Skeletal muscle tissue (tissue), 4 donors: ENCODE data around the gene CCDC6. TPM values are rescaled to one million over a fixed set of nuclear protein-coding genes. Genes with fewer than 3 reads are reported as not detected.
"Not testable (repeated sequence)": the region's sequence is repeated elsewhere in the genome, so short reads cannot be mapped to it uniquely, and the experiment has no call there.

ENCODE experiments used
- H3K27ac ChIP-seq: one replicate; pipeline ENCODE4 v1.7.0; 2013; ENCODE audit warnings: mild to moderate bottlenecking, low read depth, low read length, inconsistent platforms
- H3K27me3 ChIP-seq, 3 donors: one replicate each; pipeline ENCODE4 v1.7.0; 2013; ENCODE audit warnings: low read length in 3 of 3; ENCODE audit not compliant: control insufficient read depth in 3 of 3, insufficient read depth in 3 of 3
- H3K36me3 ChIP-seq, 3 donors: one replicate each; pipeline ENCODE4 v1.7.0; 2013; ENCODE audit warnings: low read length in 3 of 3; ENCODE audit not compliant: control insufficient read depth in 3 of 3, insufficient read depth in 3 of 3
- H3K4me1 ChIP-seq, 3 donors: one replicate each; pipeline ENCODE4 v1.7.0; 2013; ENCODE audit warnings: low read length in 3 of 3, mild to moderate bottlenecking in 3 of 3; ENCODE audit not compliant: control insufficient read depth in 3 of 3, insufficient read depth in 3 of 3
- H3K4me3 ChIP-seq, 3 donors: one replicate each; pipeline ENCODE4 v1.7.0; 2013; ENCODE audit warnings: low read length in 3 of 3
- H3K9ac ChIP-seq, 3 donors: one replicate each; pipeline ENCODE4 v1.7.0; 2013; ENCODE audit warnings: low read length in 3 of 3, mild to moderate bottlenecking in 3 of 3, moderate library complexity in 2 of 3, low read depth in 1 of 3
- H3K9me3 ChIP-seq, 3 donors: one replicate each; pipeline ENCODE4 v1.7.0; 2013; ENCODE audit warnings: low read length in 3 of 3; ENCODE audit not compliant: control insufficient read depth in 3 of 3
- total RNA-seq: library from RNA; depleted of rRNA; stranded (reverse); fragments of >200 nt; gene quantifications from one replicate; pipeline ENCODE4 v1.2.3, GENCODE V29; 2014
- donor health status: Osteomylitis.

Gene CCDC6
- total RNA-seq, 1 donor from 2014 or later, result 24.5 TPM

DNA sequence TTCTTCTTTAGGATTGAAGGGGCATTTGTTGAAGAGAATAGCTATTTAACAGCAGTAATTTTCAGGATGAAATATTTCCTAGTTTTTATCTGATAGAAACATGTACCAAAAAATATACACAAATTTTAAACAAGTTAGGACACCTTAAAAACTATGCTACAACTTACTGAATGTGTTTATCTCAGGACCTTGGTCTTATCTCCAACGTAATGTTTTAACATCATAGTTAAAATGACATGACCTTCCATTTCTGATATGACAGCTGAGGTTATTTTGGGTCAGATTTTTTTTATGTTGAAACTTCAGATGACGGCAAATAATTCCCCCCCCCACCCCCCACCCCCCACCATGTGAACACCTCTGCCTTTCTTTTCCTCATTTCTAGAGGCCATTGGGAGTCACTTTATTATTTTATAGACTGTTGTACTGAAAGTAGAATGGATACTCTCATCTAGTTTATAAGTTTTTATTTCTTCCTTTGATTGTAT lies 161.1 kb downstream of the CCDC6 start:
- H3K27ac ChIP-seq, result no peak overlapping the region
- peaks cover 0 to 3% (median 0%) of the 10 kb centered on the region in 3 donors for H3K36me3 ChIP-seq
- H3K4me1 ChIP-seq, result peaks cover 5 to 24% (median 20%) of the 10 kb centered on the region in 3 donors
- H3K9ac ChIP-seq, result no peak overlapping the region
- H3K27me3 ChIP-seq, result no peaks in the 10 kb centered on the region
- no peak overlapping the region for H3K4me3 ChIP-seq
- H3K9me3 ChIP-seq, result no peaks in the 10 kb centered on the region

DNA sequence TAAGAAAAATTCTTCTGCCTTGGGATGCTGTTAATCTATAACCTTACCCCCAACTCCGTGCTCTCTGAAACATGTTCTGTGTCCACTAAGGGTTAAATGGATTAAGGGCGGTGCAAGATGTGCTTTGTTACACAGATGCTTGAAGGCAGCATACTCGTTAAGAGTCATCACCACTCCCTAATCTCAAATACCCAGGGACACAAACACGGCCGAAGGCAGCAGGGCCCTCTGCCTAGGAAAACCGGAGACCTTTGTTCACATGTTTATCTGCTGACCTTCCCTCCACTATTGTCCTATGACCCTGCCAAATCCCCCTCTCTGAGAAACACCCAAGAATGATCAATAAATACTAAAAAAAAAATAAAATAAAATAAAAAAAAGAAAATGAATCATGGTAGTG lies 161.6 kb downstream of the CCDC6 start:
- not testable (repeated sequence) for H3K27me3 ChIP-seq, H3K27ac ChIP-seq, H3K4me3 ChIP-seq, H3K9ac ChIP-seq, H3K9me3 ChIP-seq, H3K36me3 ChIP-seq
- H3K4me1 ChIP-seq, result peaks cover 4 to 21% (median 20%) of the 10 kb centered on the region in 3 donors

DNA sequence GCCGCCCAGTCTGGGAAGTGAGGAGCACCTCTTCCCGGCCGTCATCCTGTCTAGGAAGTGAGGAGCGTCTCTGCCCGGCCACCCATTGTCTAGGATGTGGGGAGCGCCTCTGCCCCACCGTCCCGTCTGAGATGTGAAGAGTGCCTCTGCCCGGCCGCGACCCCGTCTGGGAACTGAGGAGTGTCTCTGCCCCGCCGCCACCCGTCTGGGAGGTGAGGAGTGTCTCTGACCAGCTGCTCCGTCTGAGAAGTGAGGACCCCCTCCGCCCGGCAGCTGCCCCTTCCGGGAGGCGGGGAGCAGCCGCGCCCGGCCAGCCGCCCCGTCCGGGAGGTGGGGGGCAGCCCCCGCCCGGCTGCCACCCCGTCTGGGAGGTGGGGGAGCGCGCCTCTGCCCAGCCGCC lies 162.2 kb downstream of the CCDC6 start:
- H3K9me3 ChIP-seq, H3K27ac ChIP-seq, H3K4me3 ChIP-seq, H3K9ac ChIP-seq, H3K27me3 ChIP-seq, H3K36me3 ChIP-seq: not testable (repeated sequence)
- peaks cover 4 to 15% (median 14%) of the 10 kb centered on the region in 3 donors for H3K4me1 ChIP-seq

DNA sequence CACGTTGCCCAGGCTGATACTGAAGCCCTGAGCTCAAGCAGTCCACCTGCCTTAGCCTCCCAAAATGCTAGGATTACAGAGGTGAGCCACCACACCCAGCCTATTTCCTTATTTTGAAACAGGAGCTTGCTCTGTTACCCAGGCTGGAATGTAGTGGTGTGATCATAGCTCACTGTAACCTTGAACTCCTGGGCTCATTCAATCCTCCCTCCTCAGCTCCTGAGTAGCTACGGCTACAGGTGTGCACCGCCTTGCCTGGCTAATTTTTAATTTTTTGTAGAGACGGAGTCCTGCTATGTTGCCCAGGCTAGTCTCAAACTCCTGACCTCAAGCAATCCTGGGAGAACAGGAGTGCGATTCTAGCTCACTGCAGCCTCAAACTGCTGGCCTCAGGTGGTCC lies 164.8 kb downstream of the CCDC6 start:
- Histone ChIP-seq H3K9ac (no peak overlapping the region), H3K27ac (no peak overlapping the region), H3K9me3 (no peaks in the 10 kb centered on the region), H3K27me3 (no peaks in the 10 kb centered on the region), H3K4me1 (peaks cover 0 to 3% (median 0%) of the 10 kb centered on the region in 3 donors), H3K36me3 (no peaks in the 10 kb centered on the region), H3K4me3 (no peak overlapping the region)

DNA sequence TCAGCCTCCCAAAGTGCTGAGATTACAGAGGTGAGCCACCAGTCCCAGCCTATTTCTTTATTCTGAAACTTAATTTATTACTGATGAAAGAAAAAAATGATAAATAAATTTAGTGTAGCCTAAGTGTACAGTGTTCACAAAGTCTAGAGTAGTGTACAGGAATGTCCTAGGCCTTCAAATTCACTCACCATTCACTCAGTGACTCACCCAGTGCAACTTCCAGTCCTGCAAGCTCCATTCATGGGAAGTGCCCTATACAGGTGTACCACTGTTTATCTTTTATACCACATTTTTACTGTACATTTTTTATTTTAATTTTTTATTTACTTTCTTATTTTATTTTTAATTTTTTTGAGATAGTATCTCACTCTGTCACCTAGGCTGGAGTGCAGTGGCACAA lies 165.3 kb downstream of the CCDC6 start:
- Histone ChIP-seq H3K4me1 (peaks cover 0 to 3% (median 0%) of the 10 kb centered on the region in 3 donors), H3K4me3 (no peak overlapping the region)

More for the DNA sequence above, 165.3 kb downstream of the CCDC6 start:
- Histone ChIP-seq H3K9me3 (no peaks in the 10 kb centered on the region), H3K36me3 (no peaks in the 10 kb centered on the region), H3K27ac (no peak overlapping the region), H3K27me3 (no peaks in the 10 kb centered on the region), H3K9ac (no peak overlapping the region)

Other genes starting within 250 kb of the CCDC6 start
- gene SLC16A9, start 196.7 kb downstream of the CCDC6 start, total RNA-seq, result 3.1 TPM
- 156 TPM for gene MRLN, start 153.1 kb downstream of the CCDC6 start, total RNA-seq